AG09309 (cell line): ENCODE results near the gene BTRC.

Source experiments
- DNase-seq: peaks from one replicate; pipeline ENCODE4 v3.0.0-alpha.2; 2010; ENCODE audit warnings: low read depth
- H3K4me3 ChIP-seq: 2 replicates; pipeline ENCODE4 v1.5.1; 2011; ENCODE audit warnings: mild to moderate bottlenecking, low read depth, low read length, moderate library complexity; ENCODE audit not compliant: control insufficient read depth
- CTCF ChIP-seq: IDR thresholded peaks from 2 replicates; pipeline ENCODE4 v1.5.1; 2011; ENCODE audit warnings: mild to moderate bottlenecking, low read depth, low read length, inconsistent platforms; ENCODE audit not compliant: insufficient read depth, control insufficient read depth; ENCODE audit errors: missing control alignments

BTRC gene

GRCh38 chr10:101512738-101513137, 158.8 kb downstream of the BTRC start:
- no peak for TF ChIP-seq CTCF
- DNase-seq: no peak
- no peak overlapping the region for H3K4me3 ChIP-seq

- no peak for DNase-seq
Observed at GRCh38 chr10:101513733-101514132, 159.8 kb downstream of the BTRC start.

GRCh38 chr10:101525848-101526247, 171.9 kb downstream of the BTRC start:
- DNase-seq: no peak
- no peak for TF ChIP-seq CTCF
- no peak overlapping the region for H3K4me3 ChIP-seq

More at GRCh38 chr10:101513733-101514132, 159.8 kb downstream of the BTRC start:
- no peak for TF ChIP-seq CTCF
- no peak overlapping the region for H3K4me3 ChIP-seq

GRCh38 chr10:101529207-101529606, 175.2 kb downstream of the BTRC start:
- no peak for TF ChIP-seq CTCF
- H3K4me3 ChIP-seq: no peak overlapping the region
- DNase-seq: no peak

- no peak for TF ChIP-seq CTCF
- DNase-seq: no peak
- no peak overlapping the region for H3K4me3 ChIP-seq
Observed at GRCh38 chr10:101529725-101530553, 176.0 kb downstream of the BTRC start.

- no peak for TF ChIP-seq CTCF
- no peak for DNase-seq
Observed at GRCh38 chr10:101535949-101536348, 182.0 kb downstream of the BTRC start.

More at GRCh38 chr10:101535949-101536348, 182.0 kb downstream of the BTRC start:
- H3K4me3 ChIP-seq: no peak overlapping the region
